ENCODE measurements around the gene TSC22D2. TPM values are rescaled to one million over a fixed set of nuclear protein-coding genes. Genes with fewer than 3 reads are reported as not detected.

Gene TSC22D2
- total RNA-seq, 2 donors from 2014 or later = 22.2 to 35.8 TPM

DNA sequence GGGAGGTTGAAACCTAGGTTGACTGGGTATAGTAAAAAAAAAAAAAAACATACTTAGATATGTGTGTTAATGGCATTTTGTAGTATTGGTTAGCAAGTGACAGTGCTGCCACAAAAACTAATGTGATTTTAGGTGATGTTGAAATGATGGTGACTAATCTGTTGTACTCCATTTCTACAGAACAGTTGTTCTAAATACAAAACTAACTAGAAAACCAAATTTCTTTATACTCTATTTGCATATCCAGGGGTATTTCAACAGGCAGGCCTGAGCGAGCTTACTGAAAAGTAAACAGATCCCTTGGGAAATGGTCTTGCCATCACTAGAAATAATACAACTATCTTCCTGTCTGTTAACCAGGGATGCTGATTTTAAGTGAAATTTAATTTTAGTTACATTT, 20.5 kb downstream of the TSC22D2 start:
- Histone ChIP-seq H3K27ac (no peak overlapping the region), H3K36me3 (no peaks in the 10 kb centered on the region), H3K4me3 (no peak overlapping the region), H3K27me3 (replicated peaks; ENCODE audit: insufficient read depth) (no peaks in the 10 kb centered on the region), H3K9me3 (no peaks in the 10 kb centered on the region), H3K4me1 (ENCODE audit: control insufficient read depth in 1 of 2, low read depth in 2 of 2) (peaks cover 5 to 38% of the 10 kb centered on the region in 2 donors)
- DNase-seq (ENCODE audit: low spot score) = no peak
- TF ChIP-seq, protein P1, sequence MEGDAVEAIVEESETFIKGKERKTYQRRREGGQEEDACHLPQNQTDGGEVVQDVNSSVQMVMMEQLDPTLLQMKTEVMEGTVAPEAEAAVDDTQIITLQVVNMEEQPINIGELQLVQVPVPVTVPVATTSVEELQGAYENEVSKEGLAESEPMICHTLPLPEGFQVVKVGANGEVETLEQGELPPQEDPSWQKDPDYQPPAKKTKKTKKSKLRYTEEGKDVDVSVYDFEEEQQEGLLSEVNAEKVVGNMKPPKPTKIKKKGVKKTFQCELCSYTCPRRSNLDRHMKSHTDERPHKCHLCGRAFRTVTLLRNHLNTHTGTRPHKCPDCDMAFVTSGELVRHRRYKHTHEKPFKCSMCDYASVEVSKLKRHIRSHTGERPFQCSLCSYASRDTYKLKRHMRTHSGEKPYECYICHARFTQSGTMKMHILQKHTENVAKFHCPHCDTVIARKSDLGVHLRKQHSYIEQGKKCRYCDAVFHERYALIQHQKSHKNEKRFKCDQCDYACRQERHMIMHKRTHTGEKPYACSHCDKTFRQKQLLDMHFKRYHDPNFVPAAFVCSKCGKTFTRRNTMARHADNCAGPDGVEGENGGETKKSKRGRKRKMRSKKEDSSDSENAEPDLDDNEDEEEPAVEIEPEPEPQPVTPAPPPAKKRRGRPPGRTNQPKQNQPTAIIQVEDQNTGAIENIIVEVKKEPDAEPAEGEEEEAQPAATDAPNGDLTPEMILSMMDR (IDR thresholded peaks at IDR 0.05) = no peak
- ATAC-seq (ENCODE audit: insufficient number of reproducible peaks, low FRiP score, low read depth) = no peak

DNA sequence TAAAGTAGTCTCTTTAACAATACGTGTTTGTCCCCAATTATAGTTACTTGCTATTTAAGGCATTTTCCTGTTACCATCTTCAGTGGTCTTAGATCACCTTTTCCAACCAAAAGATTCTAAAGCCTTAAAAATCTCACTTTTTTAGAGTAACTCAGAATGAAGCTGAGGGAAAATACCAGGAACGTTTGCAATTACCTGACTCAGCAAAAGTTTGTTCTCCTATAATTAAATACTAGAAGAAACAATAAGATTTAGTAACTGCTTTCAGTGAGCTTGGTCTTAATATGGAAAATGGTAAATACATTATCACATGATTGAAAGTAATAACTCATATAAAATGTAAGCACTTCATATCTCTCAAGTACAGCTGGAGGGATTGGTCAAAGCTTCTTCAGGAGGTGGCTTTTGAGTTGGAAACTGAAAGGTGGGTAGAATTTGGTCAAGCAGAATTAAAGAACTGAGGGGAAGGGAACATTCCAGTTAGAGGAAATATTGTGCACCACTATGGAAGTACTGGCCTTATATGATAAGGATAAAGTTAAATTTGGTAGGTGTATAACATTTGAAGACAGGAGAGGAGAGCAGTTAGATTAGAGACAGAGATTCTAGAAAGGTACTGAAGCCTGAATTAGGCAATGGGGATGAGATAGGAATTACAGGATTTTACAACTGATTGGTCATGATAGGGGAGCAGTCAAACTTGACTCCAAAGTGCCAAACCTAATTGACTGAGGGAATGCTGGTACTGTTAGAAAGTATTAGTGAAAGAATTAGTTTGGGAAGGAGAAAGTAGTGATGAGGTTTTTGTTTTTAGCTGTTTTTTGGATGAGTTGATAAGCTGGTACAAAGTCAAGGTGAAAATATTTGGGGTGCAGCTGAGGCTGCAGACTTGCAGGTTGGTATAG, 21.9 kb downstream of the TSC22D2 start:
- ATAC-seq (ENCODE audit: insufficient number of reproducible peaks, low FRiP score, low read depth) (no peak), DNase-seq (ENCODE audit: low spot score) (no peak)
- Histone ChIP-seq H3K27ac (no peak overlapping the region), H3K36me3 (no peaks in the 10 kb centered on the region), H3K9me3 (no peaks in the 10 kb centered on the region), H3K27me3 (replicated peaks; ENCODE audit: insufficient read depth) (no peaks in the 10 kb centered on the region), H3K4me3 (no peak overlapping the region), H3K4me1 (ENCODE audit: control insufficient read depth in 1 of 2, low read depth in 2 of 2) (peaks cover 8 to 39% of the 10 kb centered on the region in 2 donors)
- TF ChIP-seq, protein P1 (IDR thresholded peaks at IDR 0.05) = no peak

DNA sequence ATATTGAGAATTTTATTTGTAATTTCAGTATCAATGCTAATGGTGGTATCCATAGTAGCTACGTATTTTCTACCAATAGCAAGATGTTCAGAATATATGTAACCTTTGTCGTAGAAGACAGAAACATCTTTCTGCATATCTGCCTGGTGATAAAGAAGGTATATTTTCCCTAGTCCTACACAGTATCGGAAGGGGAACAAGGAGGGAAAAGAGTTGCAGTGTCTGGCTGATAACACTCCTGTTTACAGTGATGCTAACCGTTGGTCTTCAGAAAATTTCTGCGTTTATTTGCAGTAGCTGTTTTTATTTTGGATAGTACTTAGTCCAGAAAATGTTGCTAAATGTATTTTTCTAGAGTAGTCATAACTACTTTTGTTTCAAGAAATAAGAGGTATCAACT, 25.2 kb downstream of the TSC22D2 start:
- DNase-seq (ENCODE audit: low spot score) (no peak), ATAC-seq (ENCODE audit: insufficient number of reproducible peaks, low FRiP score, low read depth) (no peak)
- peaks cover 14 to 27% of the 10 kb centered on the region in 2 donors for H3K4me1 ChIP-seq (ENCODE audit: control insufficient read depth in 1 of 2, low read depth in 2 of 2)
- TF ChIP-seq, protein P1 (IDR thresholded peaks at IDR 0.05) = no peak
- no peak overlapping the region for H3K4me3 ChIP-seq
- no peaks in the 10 kb centered on the region for H3K36me3 ChIP-seq
- no peaks in the 10 kb centered on the region for H3K27me3 ChIP-seq (replicated peaks; ENCODE audit: insufficient read depth)
- H3K27ac ChIP-seq = no peak overlapping the region
- no peaks in the 10 kb centered on the region for H3K9me3 ChIP-seq

DNA sequence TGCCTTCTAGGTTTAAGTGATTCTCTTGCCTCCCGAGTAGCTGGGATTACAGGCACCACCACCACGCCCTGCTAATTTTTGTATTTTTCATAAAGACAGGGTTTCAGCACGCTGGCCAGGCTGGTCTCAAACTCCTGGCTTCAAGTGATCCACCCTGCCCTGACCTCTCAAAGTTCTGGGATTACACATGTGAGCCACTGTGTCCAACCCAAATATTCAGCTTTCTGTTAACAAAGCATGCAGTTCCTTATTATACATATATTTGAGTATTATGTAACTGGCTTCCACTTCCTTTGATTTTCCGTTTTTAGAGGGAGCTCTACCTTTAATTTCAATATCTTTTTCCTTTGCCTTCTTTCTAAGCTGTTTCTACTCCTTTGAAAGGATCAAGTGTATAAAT, 26.1 kb downstream of the TSC22D2 start:
- DNase-seq (ENCODE audit: low spot score) = no peak
- H3K4me3 ChIP-seq = no peak overlapping the region
- no peaks in the 10 kb centered on the region for H3K36me3 ChIP-seq
- peaks cover 21 to 23% of the 10 kb centered on the region in 2 donors for H3K4me1 ChIP-seq (ENCODE audit: control insufficient read depth in 1 of 2, low read depth in 2 of 2)
- H3K27ac ChIP-seq = no peak overlapping the region
- no peaks in the 10 kb centered on the region for H3K27me3 ChIP-seq (replicated peaks; ENCODE audit: insufficient read depth)
- ATAC-seq (ENCODE audit: insufficient number of reproducible peaks, low FRiP score, low read depth) = no peak
- no peaks in the 10 kb centered on the region for H3K9me3 ChIP-seq
- TF ChIP-seq, protein P1 (IDR thresholded peaks at IDR 0.05) = no peak

DNA sequence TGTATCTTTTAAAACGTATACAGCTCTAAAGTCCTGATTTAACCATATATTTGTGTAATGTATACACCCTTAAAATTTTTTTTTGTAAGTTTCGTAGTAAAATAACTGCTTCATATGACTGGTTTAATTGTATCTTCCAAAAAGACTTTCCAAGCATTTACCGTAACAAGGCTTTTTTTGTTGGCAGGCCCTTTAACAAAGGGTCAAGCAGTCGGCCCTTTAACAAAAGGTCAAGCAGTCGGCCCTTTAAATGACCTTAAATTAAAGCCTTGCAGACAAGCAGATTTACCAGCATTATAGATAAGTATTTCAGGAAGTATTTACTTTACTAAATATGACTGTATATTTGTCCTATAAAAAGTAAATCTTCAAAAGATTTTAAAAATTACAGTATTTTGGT, 28.1 kb downstream of the TSC22D2 start:
- peaks cover 23 to 25% of the 10 kb centered on the region in 2 donors for H3K4me1 ChIP-seq (ENCODE audit: control insufficient read depth in 1 of 2, low read depth in 2 of 2)
- no peak for ATAC-seq (ENCODE audit: insufficient number of reproducible peaks, low FRiP score, low read depth)

More for the DNA sequence above, 28.1 kb downstream of the TSC22D2 start:
- Histone ChIP-seq H3K36me3 (no peaks in the 10 kb centered on the region), H3K27me3 (replicated peaks; ENCODE audit: insufficient read depth) (no peaks in the 10 kb centered on the region), H3K9me3 (no peaks in the 10 kb centered on the region), H3K4me3 (no peak overlapping the region), H3K27ac (no peak overlapping the region)
- TF ChIP-seq, protein P1 (IDR thresholded peaks at IDR 0.05) = no peak
- DNase-seq (ENCODE audit: low spot score) = no peak

Measured in thoracic aorta (tissue), 2 donors.